Activated naive CD8-positive, alpha-beta T cell (primary cell): ENCODE results near the gene PPP1R3D.
"Not testable (repeated sequence)": the region's sequence is repeated elsewhere in the genome, so short reads cannot be mapped to it uniquely, and the experiment has no call there.

Experiments
- H3K27ac Mint-ChIP-seq: one replicate; pipeline ENCODE4 v1.8.0; 2021; ENCODE audit warnings: mixed read lengths
- H3K27me3 Mint-ChIP-seq: one replicate; pipeline ENCODE4 v1.8.0; 2021; ENCODE audit warnings: mixed read lengths
- H3K36me3 Mint-ChIP-seq: one replicate; pipeline ENCODE4 v1.8.0; 2021; ENCODE audit warnings: mixed read lengths
- H3K4me1 Mint-ChIP-seq: one replicate; pipeline ENCODE4 v1.8.0; 2021; ENCODE audit warnings: low read depth, mixed read lengths
- H3K4me3 Mint-ChIP-seq: one replicate; pipeline ENCODE4 v1.8.0; 2021; ENCODE audit warnings: mild to moderate bottlenecking, mixed read lengths
- H3K9me3 Mint-ChIP-seq: one replicate; pipeline ENCODE4 v1.8.0; 2021; ENCODE audit warnings: low read depth, mixed read lengths

The PPP1R3D gene

DNA sequence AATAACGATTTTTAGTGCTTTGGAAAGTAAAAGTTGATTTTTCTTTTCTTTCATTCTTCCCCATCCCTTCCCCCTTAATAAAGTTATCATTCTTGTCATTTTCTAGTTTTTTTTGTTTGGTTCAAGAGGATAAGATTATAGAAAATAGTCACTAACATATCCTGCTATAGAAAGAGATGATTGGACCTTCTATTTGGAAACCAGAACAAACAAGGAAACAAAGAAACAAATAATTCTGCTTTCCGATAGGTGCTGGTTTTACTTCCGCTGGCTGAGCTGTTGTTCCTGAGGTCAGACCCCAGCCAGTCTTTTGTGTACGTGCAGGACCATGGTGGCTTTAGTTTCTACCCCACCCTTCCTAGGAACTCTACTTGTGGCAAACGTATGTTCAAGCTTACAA lies 18.0 kb upstream of the PPP1R3D start, which contains the start of gene CDH26:
TSS of gene CDH26 (plus strand) at position 301 of the 400 bp plus-strand sequence. CDS start 304 bp downstream, outside the sequence.
- Mint-ChIP-seq H3K9me3 (no peaks in the 10 kb centered on the region), H3K4me1 (no peaks in the 10 kb centered on the region), H3K27me3 (no peaks in the 10 kb centered on the region), H3K4me3 (no peak within 1 kb of the TSS), H3K27ac (no peak within 1 kb of the TSS), H3K36me3 (peaks cover 9% of the 10 kb centered on the region)

DNA sequence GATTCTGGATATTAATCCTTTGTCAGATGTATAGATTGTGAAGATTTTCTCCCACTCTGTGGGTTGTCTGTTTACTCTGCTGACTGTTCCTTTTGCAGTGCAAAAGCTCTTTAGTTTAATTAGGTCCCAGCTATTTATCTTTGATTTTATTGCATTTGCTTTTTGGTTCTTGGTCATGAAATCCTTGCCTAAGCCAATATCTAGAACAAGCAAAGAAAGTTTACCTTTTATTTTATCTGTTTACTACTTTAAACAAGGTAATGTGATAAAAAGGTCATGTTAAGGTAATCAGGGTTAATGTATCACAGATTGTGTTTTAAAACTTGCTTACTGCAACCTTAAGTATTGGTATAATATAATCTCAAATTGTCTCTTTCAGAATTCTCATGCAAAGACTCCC lies 17.5 kb upstream of the PPP1R3D start:
- not testable (repeated sequence) for H3K9me3 Mint-ChIP-seq

GRCh38 chr20:59955131-59955796 lies 15.2 kb upstream of the PPP1R3D start:
- Mint-ChIP-seq H3K4me3 (no peak overlapping the region), H3K4me1 (no peaks in the 10 kb centered on the region), H3K27me3 (no peaks in the 10 kb centered on the region), H3K9me3 (no peaks in the 10 kb centered on the region), H3K36me3 (peaks cover 2% of the 10 kb centered on the region), H3K27ac (no peak overlapping the region)

More for the DNA sequence above, 17.5 kb upstream of the PPP1R3D start:
- H3K4me1 Mint-ChIP-seq, H3K27ac Mint-ChIP-seq, H3K36me3 Mint-ChIP-seq, H3K27me3 Mint-ChIP-seq, H3K4me3 Mint-ChIP-seq: not testable (repeated sequence)

GRCh38 chr20:59954718-59955117 lies 14.6 kb upstream of the PPP1R3D start:
- no peaks in the 10 kb centered on the region for H3K36me3 Mint-ChIP-seq
- H3K4me3 Mint-ChIP-seq, result no peak overlapping the region
- H3K27ac Mint-ChIP-seq, result no peak overlapping the region
- no peaks in the 10 kb centered on the region for H3K27me3 Mint-ChIP-seq
- no peaks in the 10 kb centered on the region for H3K9me3 Mint-ChIP-seq
- no peaks in the 10 kb centered on the region for H3K4me1 Mint-ChIP-seq

GRCh38 chr20:59949911-59950310 lies 9.8 kb upstream of the PPP1R3D start:
- Mint-ChIP-seq H3K36me3 (no peaks in the 10 kb centered on the region), H3K4me1 (peaks cover 22% of the 10 kb centered on the region), H3K27ac (no peak overlapping the region), H3K4me3 (no peak overlapping the region), H3K27me3 (no peaks in the 10 kb centered on the region), H3K9me3 (no peaks in the 10 kb centered on the region)

GRCh38 chr20:59948828-59949720 lies 9.0 kb upstream of the PPP1R3D start:
- H3K4me1 Mint-ChIP-seq, result peaks cover 24% of the 10 kb centered on the region

GRCh38 chr20:59948212-59948611 lies 8.1 kb upstream of the PPP1R3D start:
- Mint-ChIP-seq H3K27ac (peak overlapping the region; percentile 88), H3K9me3 (no peaks in the 10 kb centered on the region), H3K4me3 (no peak overlapping the region), H3K27me3 (no peaks in the 10 kb centered on the region), H3K36me3 (no peaks in the 10 kb centered on the region), H3K4me1 (peaks cover 24% of the 10 kb centered on the region)

More at GRCh38 chr20:59948828-59949720, 9.0 kb upstream of the PPP1R3D start:
- Mint-ChIP-seq H3K36me3 (no peaks in the 10 kb centered on the region), H3K27ac (peak overlapping the region; percentile 88), H3K9me3 (no peaks in the 10 kb centered on the region), H3K27me3 (no peaks in the 10 kb centered on the region), H3K4me3 (peak overlapping the region; percentile 68)

DNA sequence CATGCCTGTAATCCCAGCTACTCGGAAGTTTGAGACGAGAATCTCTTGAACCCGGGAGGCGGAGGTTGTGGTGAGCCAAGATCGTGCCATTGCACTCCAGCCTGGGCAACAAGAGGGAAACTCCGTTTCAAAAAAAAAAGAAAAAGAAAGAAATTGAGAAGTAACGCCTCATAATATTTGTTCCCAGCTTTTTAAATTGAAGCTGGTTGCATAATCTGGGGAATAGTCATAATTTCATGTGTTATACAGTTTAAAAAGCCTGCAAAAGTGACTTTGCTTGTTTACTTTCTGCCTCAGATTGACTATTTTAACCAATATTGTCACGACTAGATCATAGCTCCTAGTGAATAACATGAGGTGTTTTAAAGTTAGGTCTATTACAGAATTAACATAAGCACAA lies 7.3 kb upstream of the PPP1R3D start:
- H3K4me3 Mint-ChIP-seq, result no peak overlapping the region
- H3K4me1 Mint-ChIP-seq, result peaks cover 24% of the 10 kb centered on the region
- no peaks in the 10 kb centered on the region for H3K36me3 Mint-ChIP-seq
- no peaks in the 10 kb centered on the region for H3K9me3 Mint-ChIP-seq
- no peak overlapping the region for H3K27ac Mint-ChIP-seq
- no peaks in the 10 kb centered on the region for H3K27me3 Mint-ChIP-seq

- H3K4me1 Mint-ChIP-seq, result peaks cover 40% of the 10 kb centered on the region
- no peak overlapping the region for H3K4me3 Mint-ChIP-seq
- H3K36me3 Mint-ChIP-seq, result no peaks in the 10 kb centered on the region
- no peaks in the 10 kb centered on the region for H3K9me3 Mint-ChIP-seq
- no peak overlapping the region for H3K27ac Mint-ChIP-seq
- H3K27me3 Mint-ChIP-seq, result no peaks in the 10 kb centered on the region
These were observed 5.6 kb upstream of the PPP1R3D start for GRCh38 chr20:59945731-59946130.

DNA sequence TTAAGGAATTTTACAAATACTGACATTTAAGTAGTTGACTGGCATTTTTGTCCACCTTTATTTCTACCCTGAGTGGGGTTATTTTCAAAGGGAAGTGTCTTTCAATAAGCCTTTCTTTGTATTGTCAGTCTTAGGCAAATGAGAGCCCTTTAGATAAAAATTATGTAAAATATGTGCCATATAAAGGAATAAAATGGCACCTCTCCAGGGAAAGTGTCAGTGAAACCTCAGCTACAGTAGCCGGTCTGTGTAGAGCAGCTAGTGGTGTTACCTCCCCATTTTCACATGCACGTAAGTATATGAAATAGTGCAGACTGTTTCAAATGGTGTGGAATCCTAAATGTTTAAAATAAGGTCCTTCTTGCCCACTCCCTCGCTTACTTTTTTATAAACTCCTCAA lies 5.1 kb upstream of the PPP1R3D start:
- H3K4me3 Mint-ChIP-seq, result no peak overlapping the region
- H3K9me3 Mint-ChIP-seq, result no peaks in the 10 kb centered on the region
- no peak overlapping the region for H3K27ac Mint-ChIP-seq
- H3K4me1 Mint-ChIP-seq, result peaks cover 43% of the 10 kb centered on the region
- no peaks in the 10 kb centered on the region for H3K27me3 Mint-ChIP-seq
- H3K36me3 Mint-ChIP-seq, result no peaks in the 10 kb centered on the region

- Mint-ChIP-seq H3K4me1 (peaks cover 45% of the 10 kb centered on the region), H3K27ac (no peak overlapping the region), H3K36me3 (no peaks in the 10 kb centered on the region)
These were observed 4.6 kb upstream of the PPP1R3D start for GRCh38 chr20:59944726-59945125.

GRCh38 chr20:59942245-59942644 lies 2.1 kb upstream of the PPP1R3D start:
- H3K36me3 Mint-ChIP-seq, result no peaks in the 10 kb centered on the region
- H3K4me3 Mint-ChIP-seq, result peak overlapping the region; percentile 40
- H3K9me3 Mint-ChIP-seq, result no peaks in the 10 kb centered on the region
- peaks cover 47% of the 10 kb centered on the region for H3K4me1 Mint-ChIP-seq
- no peaks in the 10 kb centered on the region for H3K27me3 Mint-ChIP-seq
- H3K27ac Mint-ChIP-seq, result no peak overlapping the region

More at GRCh38 chr20:59944726-59945125, 4.6 kb upstream of the PPP1R3D start:
- Mint-ChIP-seq H3K27me3 (no peaks in the 10 kb centered on the region), H3K9me3 (no peaks in the 10 kb centered on the region), H3K4me3 (no peak overlapping the region)

DNA sequence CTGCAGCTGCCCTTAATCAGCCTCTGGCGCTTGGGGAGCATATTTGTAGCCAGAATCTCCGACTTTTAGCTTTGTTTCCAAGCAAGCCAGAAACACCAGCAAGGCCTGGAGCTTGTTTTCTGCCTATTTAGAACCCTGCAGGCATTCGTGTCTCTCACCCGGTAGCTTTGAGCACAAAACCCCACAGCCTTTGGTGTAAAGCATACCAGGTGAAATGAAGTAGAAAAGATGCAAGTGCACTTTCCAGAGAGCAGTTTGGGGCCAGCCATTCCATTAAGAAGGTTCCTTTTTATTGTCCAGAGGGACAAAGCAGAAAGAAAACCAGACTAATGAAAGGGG lies 820 bp upstream of the PPP1R3D start:
- Mint-ChIP-seq H3K36me3 (no peaks in the 10 kb centered on the region), H3K27ac (peak overlapping the region; percentile 95), H3K27me3 (no peaks in the 10 kb centered on the region), H3K4me1 (peaks cover 53% of the 10 kb centered on the region), H3K4me3 (peak overlapping the region; percentile 97), H3K9me3 (no peaks in the 10 kb centered on the region)

GRCh38 chr20:59939879-59940128 lies 301 bp downstream of the PPP1R3D start:
- no peaks in the 10 kb centered on the region for H3K36me3 Mint-ChIP-seq
- H3K4me3 Mint-ChIP-seq, result peak overlapping the region; percentile 87

GRCh38 chr20:59939052-59939878 lies 840 bp downstream of the PPP1R3D start:
- no peaks in the 10 kb centered on the region for H3K36me3 Mint-ChIP-seq
- peak overlapping the region; percentile 59 for H3K27ac Mint-ChIP-seq
- peaks cover 49% of the 10 kb centered on the region for H3K4me1 Mint-ChIP-seq
- H3K27me3 Mint-ChIP-seq, result no peaks in the 10 kb centered on the region
- H3K4me3 Mint-ChIP-seq, result peak overlapping the region; percentile 87
- H3K9me3 Mint-ChIP-seq, result no peaks in the 10 kb centered on the region

More at GRCh38 chr20:59939879-59940128, 301 bp downstream of the PPP1R3D start:
- no peaks in the 10 kb centered on the region for H3K27me3 Mint-ChIP-seq
- peaks cover 49% of the 10 kb centered on the region for H3K4me1 Mint-ChIP-seq
- H3K27ac Mint-ChIP-seq, result peak overlapping the region; percentile 78
- H3K9me3 Mint-ChIP-seq, result no peaks in the 10 kb centered on the region
